Jurkat, Clone E6-1 (cell line): ENCODE results near the gene TAF7.
"Not testable (repeated sequence)": the region's sequence is repeated elsewhere in the genome, so short reads cannot be mapped to it uniquely, and the experiment has no call there.

ENCODE experiments used
- DNase-seq: peaks from one replicate; pipeline ENCODE4 v3.0.0-alpha.2; 2011; ENCODE audit warnings: low read depth, low spot score
- H3K4me3 ChIP-seq: 2 replicates; pipeline ENCODE4 v1.5.1; 2011; ENCODE audit warnings: mild to moderate bottlenecking, low read length, control low read depth, moderate library complexity

Gene TAF7

DNA sequence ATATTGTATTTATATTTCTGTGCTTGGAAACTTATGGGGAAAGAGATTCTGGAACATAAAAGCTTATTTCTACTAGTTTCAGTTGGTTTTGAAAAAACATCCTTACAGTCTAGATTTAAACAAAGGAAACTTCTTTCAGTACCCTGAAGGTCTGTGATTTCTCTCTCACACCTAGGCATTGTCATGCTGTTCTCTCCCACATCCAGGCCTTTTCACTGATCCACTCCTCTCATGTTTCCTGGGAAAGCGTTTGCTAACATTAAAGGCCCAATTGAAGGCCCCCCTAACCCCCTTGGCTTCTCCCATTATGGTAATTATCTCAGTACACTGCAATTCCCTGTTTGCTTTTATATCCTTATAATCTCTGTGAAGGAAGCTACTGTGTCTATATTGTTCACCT is 22.2 kb upstream of the TAF7 start:
- no peak for DNase-seq

DNA sequence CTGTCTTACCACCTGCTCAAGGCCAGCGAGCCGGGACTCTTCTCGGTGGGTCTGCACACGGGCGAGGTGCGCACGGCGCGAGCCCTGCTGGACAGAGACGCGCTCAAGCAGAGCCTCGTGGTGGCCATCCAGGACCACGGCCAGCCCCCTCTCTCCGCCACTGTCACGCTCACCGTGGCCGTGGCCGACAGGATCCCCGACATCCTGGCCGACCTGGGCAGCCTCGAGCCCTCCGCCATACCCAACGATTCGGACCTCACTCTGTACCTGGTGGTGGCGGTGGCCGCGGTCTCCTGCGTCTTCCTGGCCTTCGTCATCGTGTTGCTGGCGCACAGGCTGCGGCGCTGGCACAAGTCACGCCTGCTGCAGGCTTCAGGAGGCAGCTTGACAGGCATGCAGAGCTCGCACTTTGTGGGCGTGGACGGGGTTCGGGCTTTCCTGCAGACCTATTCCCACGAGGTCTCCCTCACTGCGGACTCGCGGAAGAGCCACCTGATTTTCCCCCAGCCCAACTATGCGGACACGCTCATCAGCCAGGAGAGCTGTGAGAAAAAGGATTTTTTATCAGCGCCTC is 20.3 kb upstream of the TAF7 start:
- DNase-seq, result not testable (repeated sequence)

More for the DNA sequence above, 22.2 kb upstream of the TAF7 start:
- H3K4me3 ChIP-seq, result no peak overlapping the region

DNA sequence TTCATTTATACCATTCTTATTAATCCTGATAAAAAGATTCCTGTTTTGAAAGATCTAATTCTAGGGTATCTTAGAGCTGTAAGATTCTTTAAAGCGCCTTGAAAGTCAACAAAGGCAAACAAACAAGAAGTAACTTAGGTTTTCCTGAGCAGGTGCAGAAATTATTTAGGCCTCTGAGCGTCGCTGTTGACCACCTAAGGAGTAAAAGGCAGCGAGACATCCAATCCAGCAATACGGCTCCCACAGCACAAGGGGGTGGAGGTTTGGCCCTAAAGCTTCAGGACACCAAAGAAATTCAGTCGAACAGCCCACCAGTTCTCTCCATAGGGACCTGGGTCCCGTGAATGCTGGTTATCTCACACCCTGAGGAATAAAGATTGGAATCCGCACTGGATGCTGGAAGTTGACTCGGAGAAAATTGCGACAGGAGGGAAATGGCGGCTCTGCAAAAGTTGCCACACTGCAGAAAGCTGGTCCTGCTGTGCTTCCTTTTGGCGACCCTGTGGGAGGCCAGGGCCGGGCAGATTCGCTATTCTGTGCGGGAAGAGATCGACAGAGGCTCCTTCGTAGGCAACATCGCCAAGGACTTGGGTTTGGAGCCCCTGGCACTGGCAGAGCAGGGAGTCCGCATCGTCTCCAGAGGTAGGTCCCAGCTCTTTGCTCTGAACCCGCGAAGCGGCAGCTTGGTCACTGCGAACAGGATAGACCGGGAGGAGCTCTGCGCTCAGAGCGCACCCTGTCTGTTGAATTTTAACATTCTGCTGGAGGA is 18.1 kb upstream of the TAF7 start, which contains the start of gene PCDHGA2:
Gene PCDHGA2, plus strand, starts transcription at position 223 of the 769 bp plus-strand sequence.
- no peak within 1 kb of the TSS for H3K4me3 ChIP-seq

More for the DNA sequence above, 20.3 kb upstream of the TAF7 start:
- H3K4me3 ChIP-seq, result not testable (repeated sequence)

DNA sequence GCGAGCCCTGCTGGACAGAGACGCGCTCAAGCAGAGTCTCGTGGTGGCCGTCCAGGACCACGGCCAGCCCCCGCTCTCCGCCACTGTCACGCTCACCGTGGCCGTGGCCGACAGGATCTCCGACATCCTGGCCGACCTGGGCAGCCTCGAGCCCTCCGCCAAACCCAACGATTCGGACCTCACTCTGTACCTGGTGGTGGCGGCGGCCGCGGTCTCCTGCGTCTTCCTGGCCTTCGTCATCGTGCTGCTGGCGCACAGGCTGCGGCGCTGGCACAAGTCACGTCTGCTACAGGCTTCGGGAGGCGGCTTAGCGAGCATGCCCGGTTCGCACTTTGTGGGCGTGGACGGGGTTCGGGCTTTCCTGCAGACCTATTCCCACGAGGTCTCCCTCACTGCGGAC is 12.0 kb upstream of the TAF7 start:
- H3K4me3 ChIP-seq, DNase-seq: not testable (repeated sequence)

More for the DNA sequence above, 18.1 kb upstream of the TAF7 start, which contains the start of gene PCDHGA2:
- no peak for DNase-seq

DNA sequence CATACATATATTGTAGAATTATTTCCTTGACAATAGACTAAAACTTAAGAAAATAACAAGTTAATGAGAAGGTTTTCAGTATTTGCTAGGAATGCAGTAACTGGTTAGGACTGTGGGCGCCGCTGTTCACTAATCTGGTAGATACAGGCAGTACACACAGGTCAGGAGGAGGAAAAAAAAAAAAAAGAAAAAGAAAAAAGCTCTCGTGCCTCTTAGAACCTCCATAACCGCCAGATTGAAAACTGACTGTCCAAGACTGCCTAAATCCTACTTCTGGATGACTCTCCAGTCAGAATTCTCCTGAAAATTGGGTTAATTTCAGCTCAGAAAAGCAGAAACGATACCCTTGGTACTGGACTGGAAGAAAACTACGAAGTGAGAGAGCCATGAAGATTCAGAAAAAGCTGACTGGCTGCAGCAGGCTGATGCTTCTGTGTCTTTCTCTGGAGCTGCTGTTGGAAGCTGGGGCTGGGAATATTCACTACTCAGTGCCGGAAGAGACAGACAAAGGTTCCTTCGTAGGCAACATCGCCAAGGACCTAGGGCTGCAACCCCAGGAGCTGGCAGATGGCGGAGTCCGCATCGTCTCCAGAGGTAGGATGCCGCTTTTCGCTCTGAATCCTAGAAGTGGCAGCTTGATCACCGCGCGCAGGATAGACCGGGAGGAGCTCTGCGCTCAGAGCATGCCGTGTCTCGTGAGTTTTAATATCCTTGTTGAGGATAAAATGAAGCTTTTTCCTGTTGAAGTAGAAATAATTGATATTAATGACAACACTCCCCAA is 9.9 kb upstream of the TAF7 start, which contains the start of gene PCDHGA1:
Gene PCDHGA1, plus strand, starts transcription at position 216 of the 782 bp plus-strand sequence.
- DNase-seq, result no peak
- no peak within 1 kb of the TSS for H3K4me3 ChIP-seq

DNA sequence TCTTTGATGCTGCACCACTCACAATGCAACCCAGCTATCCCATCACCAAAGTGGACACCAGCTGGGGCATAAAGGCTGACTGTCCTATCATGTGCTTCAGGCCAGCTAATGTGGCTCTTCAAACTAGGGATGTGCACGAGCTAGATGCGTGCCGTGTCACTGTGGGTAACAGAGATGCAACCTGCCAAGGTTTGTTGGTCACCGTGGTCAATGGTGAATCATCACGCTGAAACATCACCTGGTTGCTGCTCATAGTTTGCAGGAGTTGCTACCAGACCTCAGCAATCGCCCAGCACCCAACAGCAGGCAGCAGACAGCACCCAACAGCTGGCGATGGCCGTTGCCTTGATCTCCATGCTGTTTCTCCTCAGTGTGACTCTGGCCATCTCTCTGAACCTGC is 7.6 kb upstream of the TAF7 start:
- H3K4me3 ChIP-seq, result no peak overlapping the region
- DNase-seq, result no peak

DNA sequence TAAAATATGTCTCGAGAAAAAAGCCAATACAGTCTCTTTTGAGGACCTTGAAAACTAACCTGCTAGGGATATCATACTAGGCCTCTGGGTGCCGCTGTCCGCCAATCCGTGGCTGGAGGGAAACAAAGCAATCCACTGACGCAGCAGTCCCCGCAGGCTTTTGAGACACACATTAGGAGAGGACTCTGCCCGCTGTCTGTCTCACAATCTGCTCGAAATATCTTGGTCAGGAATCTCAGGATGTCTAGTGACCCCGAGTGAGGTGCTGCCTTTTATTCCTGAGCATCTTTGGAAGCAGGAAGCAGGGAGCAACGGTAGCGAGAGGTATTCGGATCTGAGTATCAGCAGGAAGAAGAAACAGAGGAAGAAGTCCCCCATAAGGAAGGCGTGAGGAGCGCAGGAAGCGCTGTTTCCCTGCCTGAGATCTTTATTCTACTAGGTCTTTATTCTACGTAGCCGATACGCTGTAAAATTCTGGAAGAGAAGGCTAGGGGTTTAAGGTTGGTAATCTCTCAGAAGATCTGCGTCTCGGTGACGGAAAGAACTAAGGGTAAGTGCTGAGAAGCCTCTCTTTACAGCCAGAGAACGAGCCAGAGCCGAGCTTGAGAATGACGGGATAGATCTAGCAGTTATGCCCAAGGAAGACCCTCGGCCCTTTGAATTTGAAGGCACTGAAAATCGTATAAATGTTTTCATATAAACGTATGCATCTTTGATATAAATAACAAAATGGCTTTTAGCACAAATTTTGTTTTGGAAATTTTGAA is 5.7 kb upstream of the TAF7 start:
- no peak for DNase-seq
- no peak overlapping the region for H3K4me3 ChIP-seq

DNA sequence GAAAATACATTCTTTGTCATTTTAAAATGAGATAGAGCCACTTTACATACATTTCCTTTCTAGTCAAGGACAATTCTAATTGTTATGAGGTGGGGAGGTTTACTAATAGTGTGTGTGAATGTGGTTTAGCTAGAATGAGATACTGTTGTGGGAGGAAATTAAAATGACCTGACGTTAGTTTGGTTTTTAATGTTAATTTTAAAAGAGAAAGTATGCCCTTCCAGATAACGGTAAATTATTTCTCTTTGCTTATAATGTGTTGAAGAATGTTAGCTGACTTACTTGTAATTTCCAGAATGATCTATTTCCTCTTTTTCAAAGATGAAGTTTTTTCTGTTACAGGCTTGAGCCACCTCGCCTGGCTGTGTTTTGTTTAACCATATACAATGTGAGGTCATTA is 1.7 kb upstream of the TAF7 start:
- no peak for DNase-seq
- no peak overlapping the region for H3K4me3 ChIP-seq

DNA sequence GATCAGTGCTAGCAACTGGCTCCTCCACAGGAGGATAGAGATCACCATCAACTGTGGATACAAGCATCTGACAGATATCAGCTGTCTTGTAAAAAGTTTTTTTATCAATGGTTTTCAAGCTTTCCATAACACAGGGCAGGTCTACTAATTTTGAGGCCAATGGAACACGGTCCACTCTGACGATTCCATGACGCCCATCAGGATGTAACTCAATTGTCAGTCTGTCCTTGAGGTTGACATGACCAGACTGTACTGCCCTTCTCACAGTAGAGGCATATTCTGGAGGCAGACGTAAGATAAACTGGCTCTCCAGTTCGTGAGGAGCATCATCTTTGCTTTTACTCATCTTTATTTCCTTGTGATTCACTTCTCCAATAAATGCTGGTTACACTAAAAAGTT is 885 bp downstream of the TAF7 start:
- H3K4me3 ChIP-seq, result peak overlapping the region; percentile 84
- no peak for DNase-seq

DNA sequence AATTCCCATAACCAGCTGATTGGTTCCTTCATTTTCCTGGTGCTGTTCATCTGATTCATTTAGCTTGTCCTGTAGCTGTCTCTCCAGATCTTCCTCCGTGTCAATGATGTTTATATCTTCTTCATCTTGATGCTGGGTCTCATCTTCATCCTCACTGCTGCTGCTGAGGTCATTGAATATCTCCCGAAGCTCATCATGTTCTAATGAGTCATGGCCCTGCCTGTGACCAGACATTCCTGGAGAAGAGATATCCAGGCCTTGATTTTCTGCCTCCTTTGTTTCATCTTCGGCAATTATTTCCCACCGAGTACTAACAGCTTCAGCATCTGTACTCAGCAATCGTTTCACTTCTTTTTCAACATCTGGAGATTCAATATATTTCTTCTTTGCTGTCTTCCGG is 1.4 kb downstream of the TAF7 start:
- no peak for DNase-seq
- no peak overlapping the region for H3K4me3 ChIP-seq

DNA sequence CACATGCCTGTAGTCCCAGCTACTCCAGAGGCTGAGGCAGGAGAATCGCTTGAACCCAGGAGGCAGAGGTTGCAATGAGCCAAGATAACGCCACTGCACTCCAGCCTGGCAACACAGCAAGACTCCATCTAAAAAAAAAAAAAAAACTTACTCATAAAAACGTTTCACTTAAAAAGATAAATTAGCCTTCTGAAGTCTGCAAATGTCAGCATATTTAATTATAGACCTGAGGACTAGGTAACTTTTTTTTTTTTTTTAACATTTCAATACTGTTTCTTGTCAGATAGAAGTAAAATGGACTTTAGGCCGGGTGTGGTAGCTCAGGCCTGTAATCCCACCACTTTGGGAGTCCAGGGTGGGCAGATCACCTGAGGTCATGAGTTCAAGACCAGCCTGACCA is 3.6 kb downstream of the TAF7 start:
- DNase-seq, H3K4me3 ChIP-seq: not testable (repeated sequence)

DNA sequence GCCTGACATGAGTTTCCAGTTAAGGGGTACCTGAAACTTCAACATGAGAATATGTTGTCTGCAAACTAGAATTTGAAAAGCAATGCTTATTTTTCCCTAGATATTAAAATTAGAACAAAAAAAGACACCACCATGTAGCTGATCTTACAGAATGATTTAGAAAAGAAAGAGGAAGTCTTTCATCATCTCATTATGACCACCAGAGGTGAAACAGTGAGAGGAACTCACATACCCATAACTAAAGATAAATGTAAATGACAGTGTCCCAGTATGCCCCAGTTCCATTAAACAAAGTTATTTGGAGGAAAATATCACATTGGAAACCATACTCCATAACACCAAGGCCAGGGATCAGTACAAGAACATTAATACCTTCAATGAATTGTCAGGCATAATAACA is 6.9 kb downstream of the TAF7 start:
- no peak for DNase-seq
- H3K4me3 ChIP-seq, result no peak overlapping the region

DNA sequence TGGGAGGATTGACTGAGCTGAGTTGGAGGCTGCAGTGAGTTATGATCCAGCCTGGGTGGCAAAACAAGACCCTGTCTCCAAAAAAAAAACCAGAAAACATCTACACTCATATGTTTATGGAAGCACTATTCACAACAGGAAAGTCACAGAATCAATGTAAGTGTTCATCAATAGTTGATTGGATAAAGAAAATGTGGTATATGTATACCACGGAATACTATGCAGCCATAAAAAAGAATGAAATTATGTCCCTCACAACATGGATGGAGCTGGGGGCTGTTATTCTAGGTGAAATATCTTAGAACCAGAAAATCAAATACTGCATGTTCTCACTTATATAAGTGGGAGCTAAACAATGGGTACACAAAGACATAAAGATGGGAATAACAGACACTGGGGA is 14.0 kb downstream of the TAF7 start:
- H3K4me3 ChIP-seq, result no peak overlapping the region
- DNase-seq, result no peak

DNA sequence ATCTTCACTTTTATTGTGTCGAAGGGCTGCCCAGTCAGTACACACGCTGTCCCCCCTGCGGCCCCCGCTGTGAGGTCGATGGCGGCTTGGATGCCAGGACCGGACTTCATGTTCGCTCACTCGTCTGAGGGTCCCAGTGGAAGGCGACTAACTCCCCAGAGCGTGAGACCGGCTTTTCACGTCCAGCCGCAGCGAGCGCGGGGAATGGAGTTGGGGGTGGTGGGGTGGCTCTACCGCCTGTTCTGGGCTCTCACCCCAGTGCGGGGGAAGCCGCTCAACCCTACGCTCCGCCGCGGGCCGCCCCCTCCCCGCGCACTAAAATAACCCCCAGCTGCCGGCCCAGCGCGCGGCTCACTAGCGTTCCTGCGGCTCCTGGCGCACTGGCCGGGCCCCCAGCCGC is 16.8 kb downstream of the TAF7 start, which contains the start of gene SLC25A2:
Gene SLC25A2, minus strand, starts transcription at position 294 of the 400 bp plus-strand sequence. Its CDS starts 184 bp downstream, at position 110.
- DNase-seq, result no peak
- H3K4me3 ChIP-seq, result no peak within 1 kb of the TSS

DNA sequence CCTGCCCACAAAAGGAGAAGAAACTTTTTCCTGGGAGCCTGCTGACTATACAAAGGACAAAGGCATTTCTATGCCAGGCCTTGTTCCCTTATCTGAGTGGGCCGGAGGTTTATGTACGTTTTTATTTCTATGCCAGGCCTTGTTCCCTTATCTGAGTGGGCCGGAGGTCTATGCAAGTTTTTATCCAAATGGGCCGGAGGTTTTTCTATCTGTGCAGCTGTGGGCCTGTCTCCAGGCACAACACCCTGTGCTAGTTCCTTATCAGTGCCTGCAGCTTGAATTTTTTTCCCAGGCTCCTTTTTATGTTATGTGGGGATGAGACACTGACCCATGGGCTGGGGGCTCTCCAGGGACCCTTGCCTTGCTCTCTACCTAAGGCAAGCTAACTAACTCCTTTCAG is 22.2 kb downstream of the TAF7 start:
- H3K4me3 ChIP-seq, result no peak overlapping the region
- no peak for DNase-seq

DNA sequence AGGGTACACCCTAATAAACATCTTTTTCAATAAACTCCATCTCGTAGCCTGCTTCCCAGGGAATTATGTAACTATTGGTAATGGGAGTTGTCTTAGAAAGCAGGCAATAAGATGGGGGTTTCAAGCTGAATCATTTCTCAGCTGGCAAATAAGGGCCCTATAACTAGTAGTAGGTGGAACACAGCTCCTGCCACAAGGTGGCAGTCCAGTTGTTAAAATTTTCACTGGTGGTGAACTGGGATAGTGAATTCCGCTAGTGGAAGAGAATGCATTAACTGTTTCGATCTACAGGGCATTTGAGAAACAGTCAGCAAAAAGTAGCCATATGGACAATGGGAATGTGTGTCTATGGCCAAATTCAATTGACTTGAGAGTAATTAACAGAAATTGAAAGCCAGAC is 47.7 kb downstream of the TAF7 start:
- no peak overlapping the region for H3K4me3 ChIP-seq
- DNase-seq, result no peak

DNA sequence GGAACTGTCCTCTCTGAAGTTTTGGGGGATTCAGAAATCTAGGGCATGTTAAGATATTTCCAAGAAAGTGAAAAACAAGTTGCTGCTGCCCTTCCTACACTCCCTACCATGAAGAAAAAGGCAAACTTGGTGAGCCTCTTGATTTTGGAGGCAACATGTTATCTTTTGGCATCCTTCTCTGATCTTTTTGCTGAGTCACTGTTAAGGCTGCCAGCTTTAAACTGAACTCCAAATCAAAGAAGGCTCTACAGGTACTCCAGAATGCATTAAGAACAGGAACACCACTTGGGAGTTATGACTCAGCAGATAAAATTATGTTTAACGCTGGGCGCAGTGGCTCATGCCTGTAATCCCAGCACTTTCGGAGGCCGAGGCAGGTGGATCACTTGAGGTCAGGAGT is 51.4 kb downstream of the TAF7 start:
- no peak for DNase-seq

More for the DNA sequence above, 51.4 kb downstream of the TAF7 start:
- no peak overlapping the region for H3K4me3 ChIP-seq
